PC-9 (cell line): Measurements from ENCODE around the gene INAVA. TPM values are rescaled to one million over a fixed set of nuclear protein-coding genes. Genes with fewer than 3 reads are reported as not detected.

ENCODE experiments used
- BruUV-seq: library from RNA; stranded (reverse); fragments of 400-500 nt; replicated peaks from 2 replicates; lab custom pipeline; 2021; lab: Mats Ljungman, UMichigan
- CTCF ChIA-PET: fragments of 300-600 bp; sonication (Branson Sonifier 250); formaldehyde crosslinking; loops from one replicate; lab custom pipeline; 2022; ENCODE audit warnings: antibody characterized with exemption; lab: Charles Lee
- POLR2A ChIA-PET: fragments of 300-600 bp; sonication (Branson Sonifier 250); formaldehyde crosslinking; loops from one replicate; lab custom pipeline; 2022; ENCODE audit warnings: antibody characterized with exemption; ENCODE audit not compliant: unreplicated experiment; lab: Charles Lee
- DNase-seq, 2 experiments: peaks; one replicate each; pipeline versions ENCODE4 v3.0.0 to v3.0.0-alpha.2; 2015 to 2022; ENCODE audit warnings: mixed read lengths in 1 of 2
- H2AFZ ChIP-seq: fragments of 200-600 bp; sonication (generic); 2 replicates; pipeline ENCODE4 v1.8.1; 2017; ENCODE audit warnings: antibody characterized with exemption
- H3F3A ChIP-seq: fragments of 200-600 bp; sonication (generic); 2 replicates; pipeline ENCODE4 v1.8.1; 2017; ENCODE audit warnings: antibody characterized with exemption, mild to moderate bottlenecking, low read depth; ENCODE audit not compliant: insufficient read depth
- H3K27ac ChIP-seq: fragments of 200-600 bp; sonication (generic); 2 replicates; pipeline ENCODE4 v1.6.1; 2016; ENCODE audit warnings: mixed run types
- H3K27me3 ChIP-seq: fragments of 200-600 bp; sonication (generic); 2 replicates; pipeline ENCODE4 v1.6.1; 2016; ENCODE audit warnings: low read depth, mixed run types; ENCODE audit not compliant: insufficient read depth
- H3K36me3 ChIP-seq: fragments of 200-600 bp; sonication (generic); 2 replicates; pipeline ENCODE4 v1.6.1; 2016; ENCODE audit warnings: low read depth, mixed run types
- H3K4me1 ChIP-seq: fragments of 200-600 bp; sonication (generic); replicated peaks from 2 replicates; pipeline ENCODE4 v1.6.1; 2016; ENCODE audit warnings: mixed run types; ENCODE audit not compliant: insufficient read depth
- H3K4me2 ChIP-seq: fragments of 200-600 bp; sonication (generic); 2 replicates; pipeline ENCODE4 v1.6.1; 2017; ENCODE audit warnings: mixed run types
- H3K4me3 ChIP-seq: fragments of 200-600 bp; sonication (generic); 2 replicates; pipeline ENCODE4 v1.6.1; 2016; ENCODE audit warnings: mixed run types
- H3K79me2 ChIP-seq: fragments of 200-600 bp; sonication (generic); 2 replicates; pipeline ENCODE4 v1.6.1; 2017; ENCODE audit warnings: low read depth, mixed run types
- H3K9me2 ChIP-seq: fragments of 200-600 bp; sonication (generic); 2 replicates; pipeline ENCODE4 v1.8.1; 2017; ENCODE audit warnings: mild to moderate bottlenecking; ENCODE audit not compliant: insufficient read depth
- H3K9me3 ChIP-seq: fragments of 200-600 bp; sonication (generic); 2 replicates; pipeline ENCODE4 v1.8.1; 2016; ENCODE audit warnings: low read depth; ENCODE audit not compliant: insufficient read depth
- H4K20me1 ChIP-seq: fragments of 200-600 bp; sonication (generic); 2 replicates; pipeline ENCODE4 v1.8.1; 2017; ENCODE audit not compliant: insufficient read depth
- EZH2 ChIP-seq: fragments of 200-600 bp; sonication (generic); IDR thresholded peaks from 2 replicates; pipeline ENCODE4 v1.8.0; 2017; ENCODE audit warnings: antibody characterized with exemption, low read depth
- intact Hi-C: fragments of 100-400 bp; cut with micrococcal nuclease; formaldehyde crosslinking; loops from one replicate; pipeline ENCODE4 v1.10.0; 2022; ENCODE audit not compliant: unreplicated experiment
- total RNA-seq: library from RNA; stranded (reverse); gene quantifications from 2 replicates; pipeline ENCODE4 v1.2.3, GENCODE V29; 2021
- TF ChIP-seq, protein P1 (sequence below): fragments of 200-600 bp; sonication (generic); conservative IDR thresholded peaks from 2 replicates; pipeline ENCODE4 v1.6.1; 2017; ENCODE audit warnings: mixed run types, antibody characterized with exemption, mild to moderate bottlenecking, moderate library complexity

The INAVA gene
- total RNA-seq, 1 experiment from 2014 or later, result 49.8 TPM

DNA sequence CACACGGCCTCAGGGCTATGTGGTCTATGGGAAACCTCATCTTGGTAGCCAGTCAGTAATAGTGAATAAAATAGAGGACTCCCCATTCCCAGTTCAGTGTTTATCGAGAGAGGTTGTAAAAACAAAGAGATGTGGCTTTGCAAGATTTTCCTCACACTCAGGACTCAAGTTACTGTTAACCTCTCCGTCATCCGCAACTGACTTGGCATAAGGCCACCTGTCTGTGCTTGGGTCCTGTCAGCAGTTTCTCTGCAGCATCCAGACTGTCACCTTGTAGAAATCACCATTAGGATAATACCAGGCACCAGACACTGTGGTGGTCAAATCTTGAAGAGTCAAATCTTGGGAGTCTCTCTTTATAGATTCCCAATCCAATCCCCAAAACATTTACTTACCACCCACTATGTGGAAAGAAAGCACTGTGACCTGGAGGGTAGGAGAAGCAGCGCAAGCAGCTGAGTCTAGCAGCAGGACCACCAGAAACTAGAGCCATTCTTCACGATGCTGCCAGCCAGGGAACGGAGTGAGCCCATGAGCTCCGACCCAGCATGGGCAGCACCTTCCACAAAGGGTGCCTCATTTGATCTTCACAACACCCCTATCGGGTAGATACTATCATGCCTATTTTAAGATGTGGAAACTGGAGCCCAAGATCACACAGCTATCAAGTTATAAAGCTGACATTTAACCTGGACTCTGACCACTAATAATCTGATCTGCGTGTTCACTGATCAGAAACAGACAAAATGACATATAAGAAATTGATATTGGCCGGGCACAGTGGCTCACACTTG lies 27.5 kb upstream of the INAVA start:
- H3K27ac ChIP-seq, result no peak overlapping the region
- no peak for DNase-seq
- CTCF ChIA-PET, result interaction anchor here (0.6 kb wide), 1 partner anchor 605 kb away, joined by 3 read pairs; no protein-coding TSS in a partner anchor
- intact Hi-C loops, result no loop called here
- peaks cover 7% of the 10 kb centered on the region; the same call in 1 of the 2 replicates for H3F3A ChIP-seq
- no peaks in the 10 kb centered on the region for H4K20me1 ChIP-seq
- H3K79me2 ChIP-seq, result no peaks in the 10 kb centered on the region
- no peaks in the 10 kb centered on the region for H3K27me3 ChIP-seq
- TF ChIP-seq, protein P1, sequence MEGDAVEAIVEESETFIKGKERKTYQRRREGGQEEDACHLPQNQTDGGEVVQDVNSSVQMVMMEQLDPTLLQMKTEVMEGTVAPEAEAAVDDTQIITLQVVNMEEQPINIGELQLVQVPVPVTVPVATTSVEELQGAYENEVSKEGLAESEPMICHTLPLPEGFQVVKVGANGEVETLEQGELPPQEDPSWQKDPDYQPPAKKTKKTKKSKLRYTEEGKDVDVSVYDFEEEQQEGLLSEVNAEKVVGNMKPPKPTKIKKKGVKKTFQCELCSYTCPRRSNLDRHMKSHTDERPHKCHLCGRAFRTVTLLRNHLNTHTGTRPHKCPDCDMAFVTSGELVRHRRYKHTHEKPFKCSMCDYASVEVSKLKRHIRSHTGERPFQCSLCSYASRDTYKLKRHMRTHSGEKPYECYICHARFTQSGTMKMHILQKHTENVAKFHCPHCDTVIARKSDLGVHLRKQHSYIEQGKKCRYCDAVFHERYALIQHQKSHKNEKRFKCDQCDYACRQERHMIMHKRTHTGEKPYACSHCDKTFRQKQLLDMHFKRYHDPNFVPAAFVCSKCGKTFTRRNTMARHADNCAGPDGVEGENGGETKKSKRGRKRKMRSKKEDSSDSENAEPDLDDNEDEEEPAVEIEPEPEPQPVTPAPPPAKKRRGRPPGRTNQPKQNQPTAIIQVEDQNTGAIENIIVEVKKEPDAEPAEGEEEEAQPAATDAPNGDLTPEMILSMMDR, result no peak
- TF ChIP-seq EZH2, result no peak
- no TSS peak for BruUV-seq
- no peak overlapping the region for H3K4me3 ChIP-seq
- POLR2A ChIA-PET, result no interaction called here
- peaks cover 5% of the 10 kb centered on the region; the same call in 1 of the 2 replicates for H3K36me3 ChIP-seq
- no peaks in the 10 kb centered on the region for H3K9me2 ChIP-seq
- H3K4me1 ChIP-seq, result no peaks in the 10 kb centered on the region
- no peak overlapping the region for H3K4me2 ChIP-seq
- H3K9me3 ChIP-seq, result no peaks in the 10 kb centered on the region
- no peak overlapping the region for H2AFZ ChIP-seq

DNA sequence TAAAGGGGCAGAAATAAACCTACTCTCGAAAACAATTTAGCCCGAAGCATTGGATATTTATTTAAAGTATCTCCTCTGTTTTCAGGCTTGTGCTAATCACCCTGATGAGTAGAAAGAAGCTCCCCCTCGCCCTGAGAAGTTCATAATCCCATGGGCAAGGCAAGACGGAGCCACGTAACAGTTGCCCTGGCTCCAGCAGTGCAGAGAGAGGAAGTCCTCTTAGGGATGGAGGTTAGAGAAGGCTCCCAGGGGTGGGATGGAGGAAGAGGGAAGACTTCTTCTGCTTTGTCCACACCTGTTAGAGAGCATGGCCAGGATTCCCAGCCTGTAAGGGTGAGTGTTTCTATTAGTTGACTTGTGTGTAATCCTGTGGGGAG lies 25.3 kb upstream of the INAVA start:
- Histone ChIP-seq H3K4me1 (no peaks in the 10 kb centered on the region), H3K4me2 (no peak overlapping the region), H3K36me3 (no peaks in the 10 kb centered on the region), H3K79me2 (no peaks in the 10 kb centered on the region), H3K9me3 (no peaks in the 10 kb centered on the region), H3F3A (peaks cover 7% of the 10 kb centered on the region; the same call in 1 of the 2 replicates), H3K27ac (no peak overlapping the region), H3K4me3 (no peak overlapping the region), H3K9me2 (no peaks in the 10 kb centered on the region), H4K20me1 (no peaks in the 10 kb centered on the region), H2AFZ (no peak overlapping the region), H3K27me3 (no peaks in the 10 kb centered on the region)
- intact Hi-C loops, result no loop called here
- POLR2A ChIA-PET, result no interaction called here
- CTCF ChIA-PET, result no interaction called here
- no peak for DNase-seq
- no TSS peak for BruUV-seq
- TF ChIP-seq, protein P1, result no peak
- TF ChIP-seq EZH2, result no peak

DNA sequence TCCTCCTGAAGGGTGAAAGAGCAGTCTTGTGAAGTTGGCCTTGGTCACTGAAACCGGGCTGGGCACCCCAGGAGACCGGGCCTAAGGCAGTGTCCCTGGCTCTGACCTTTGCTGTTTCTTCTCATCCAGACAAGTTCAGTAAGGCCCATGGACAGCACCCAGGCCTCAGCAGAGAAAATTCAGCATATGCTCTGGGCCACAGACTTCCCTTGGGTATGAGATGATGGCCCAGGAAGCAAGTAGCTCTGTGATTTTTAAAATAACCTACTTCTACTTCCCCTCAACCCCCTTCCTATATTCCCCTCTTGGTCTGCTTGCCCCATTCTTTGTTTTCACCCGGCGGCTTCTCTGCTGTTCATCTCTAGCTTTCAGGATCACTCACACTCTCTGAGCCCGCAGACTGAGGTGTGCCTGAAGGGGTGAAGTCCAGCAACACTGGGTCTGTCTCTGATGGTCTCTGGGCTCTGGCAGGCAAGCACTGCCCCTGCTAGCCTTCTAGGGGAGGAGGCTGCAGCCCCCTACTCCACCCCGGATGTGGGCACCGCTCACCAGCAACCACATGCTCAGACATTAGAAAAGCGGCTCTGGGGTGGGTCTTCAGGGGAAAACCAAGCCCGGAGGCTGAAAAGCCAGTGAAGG lies 24.8 kb upstream of the INAVA start:
- H3K4me2 ChIP-seq, result no peak overlapping the region
- CTCF ChIA-PET, result interaction anchor here (0.6 kb wide), 1 partner anchor 876 kb away, joined by 4 read pairs; no protein-coding TSS in a partner anchor
- no peaks in the 10 kb centered on the region for H3K9me3 ChIP-seq
- H3K27ac ChIP-seq, result no peak overlapping the region
- no peaks in the 10 kb centered on the region for H3K36me3 ChIP-seq
- no peak overlapping the region for H3K4me3 ChIP-seq
- H3F3A ChIP-seq, result peaks cover 4% of the 10 kb centered on the region; the same call in 1 of the 2 replicates
- intact Hi-C loops, result no loop called here
- H3K79me2 ChIP-seq, result no peaks in the 10 kb centered on the region
- POLR2A ChIA-PET, result no interaction called here
- H2AFZ ChIP-seq, result no peak overlapping the region
- BruUV-seq, result no TSS peak
- no peaks in the 10 kb centered on the region for H3K27me3 ChIP-seq
- H3K4me1 ChIP-seq, result no peaks in the 10 kb centered on the region
- H3K9me2 ChIP-seq, result no peaks in the 10 kb centered on the region
- no peak for DNase-seq
- H4K20me1 ChIP-seq, result no peaks in the 10 kb centered on the region
- TF ChIP-seq EZH2, result no peak
- TF ChIP-seq, protein P1, result no peak
